HUES64 (cell line): ENCODE measurements around the gene UBQLN3. TPM values are rescaled to one million over a fixed set of nuclear protein-coding genes. Genes with fewer than 3 reads are reported as not detected.

Experiments used
- H3K27ac ChIP-seq: 2 replicates; pipeline ENCODE4 v1.7.0; 2013; ENCODE audit warnings: low read depth, low read length, inconsistent platforms
- H3K27me3 ChIP-seq: 2 replicates; pipeline ENCODE4 v1.6.1; 2013; ENCODE audit warnings: mild to moderate bottlenecking, low read length; ENCODE audit not compliant: insufficient read depth
- H3K36me3 ChIP-seq: 2 replicates; pipeline ENCODE4 v1.6.1; 2013; ENCODE audit warnings: mild to moderate bottlenecking, low read length; ENCODE audit not compliant: insufficient read depth
- H3K4me1 ChIP-seq: 2 replicates; pipeline ENCODE4 v1.6.1; 2013; ENCODE audit warnings: mild to moderate bottlenecking, low read length, moderate library complexity; ENCODE audit not compliant: insufficient read depth
- H3K4me3 ChIP-seq: 2 replicates; pipeline ENCODE4 v1.5.1; 2013; ENCODE audit warnings: mild to moderate bottlenecking, low read length, moderate library complexity
- H3K9ac ChIP-seq: 2 replicates; pipeline ENCODE4 v1.6.1; 2013; ENCODE audit warnings: mild to moderate bottlenecking, low read depth, low read length
- H3K9me3 ChIP-seq: 2 replicates; pipeline ENCODE4 v1.6.1; 2013; ENCODE audit warnings: low read depth, low read length; ENCODE audit not compliant: insufficient read depth
- WGBS: fragments of 150-250, 120-280 bp; methylation state at CpG from one replicate; pipeline ENCODE4 v1.1.7; 2013; ENCODE audit warnings: missing lambda C conversion rate; 5-methylcytosine and 5-hydroxymethylcytosine counted together
- polyA plus RNA-seq, 2 experiments: library from polyadenylated mRNA; stranded (reverse); fragments of 50-300 nt; gene quantifications; one replicate each; pipeline ENCODE4 v1.2.3, GENCODE V29; 2013

UBQLN3 gene
- not detected for polyA plus RNA-seq (2013, experiment 1 of 2)
- not detected for polyA plus RNA-seq (2013, experiment 2 of 2)

GRCh38 chr11:5509803-5510202 lies at the start of gene UBQLN3:
Gene UBQLN3, minus strand, starts transcription at chr11:5509957. Its CDS starts 399 bp downstream, at chr11:5509558.
- no peaks in the 10 kb centered on the region for H3K27me3 ChIP-seq
- H3K4me1 ChIP-seq = no peaks in the 10 kb centered on the region
- WGBS = 91% methylated on average over 4 of the region's 4 CpGs

GRCh38 chr11:5557751-5558150 lies 48.0 kb upstream of the UBQLN3 start:
- 68% methylated on average over 3 of the region's 3 CpGs for WGBS
- Histone ChIP-seq H3K36me3 (no peaks in the 10 kb centered on the region), H3K27ac (no peak overlapping the region), H3K4me1 (peaks cover 12% of the 10 kb centered on the region; the same call in 1 of the 2 replicates), H3K4me3 (no peak overlapping the region), H3K27me3 (no peaks in the 10 kb centered on the region), H3K9me3 (no peaks in the 10 kb centered on the region), H3K9ac (no peak overlapping the region)

More at GRCh38 chr11:5509803-5510202, at the start of gene UBQLN3:
- Histone ChIP-seq H3K9ac (no peak within 1 kb of the TSS), H3K27ac (no peak within 1 kb of the TSS), H3K36me3 (no peaks in the 10 kb centered on the region), H3K4me3 (no peak within 1 kb of the TSS), H3K9me3 (no peaks in the 10 kb centered on the region)

GRCh38 chr11:5556596-5557188 lies 46.9 kb upstream of the UBQLN3 start:
- 76% methylated on average over 3 of the region's 3 CpGs for WGBS
- Histone ChIP-seq H3K4me1 (peaks cover 12% of the 10 kb centered on the region; the same call in 1 of the 2 replicates), H3K9ac (no peak overlapping the region), H3K36me3 (no peaks in the 10 kb centered on the region), H3K9me3 (no peaks in the 10 kb centered on the region), H3K27ac (no peak overlapping the region), H3K4me3 (no peak overlapping the region), H3K27me3 (no peaks in the 10 kb centered on the region)

- Histone ChIP-seq H3K4me3 (no peak overlapping the region), H3K36me3 (no peaks in the 10 kb centered on the region), H3K4me1 (peaks cover 12% of the 10 kb centered on the region; the same call in 1 of the 2 replicates), H3K9me3 (no peaks in the 10 kb centered on the region), H3K27ac (no peak overlapping the region), H3K27me3 (no peaks in the 10 kb centered on the region), H3K9ac (no peak overlapping the region)
Measured at GRCh38 chr11:5553343-5553742, 43.6 kb upstream of the UBQLN3 start.

GRCh38 chr11:5550440-5551095 lies 40.8 kb upstream of the UBQLN3 start:
- Histone ChIP-seq H3K9ac (no peak overlapping the region), H3K27ac (no peak overlapping the region), H3K4me3 (no peak overlapping the region), H3K27me3 (no peaks in the 10 kb centered on the region), H3K36me3 (no peaks in the 10 kb centered on the region), H3K9me3 (no peaks in the 10 kb centered on the region), H3K4me1 (no peaks in the 10 kb centered on the region)
- 84% methylated on average over 4 of the region's 5 CpGs for WGBS

GRCh38 chr11:5548440-5548839 lies 38.7 kb upstream of the UBQLN3 start, which contains the start of gene OR52H1:
Gene OR52H1, minus strand, starts transcription at chr11:5548540. Its CDS starts 3,035 bp downstream, at chr11:5545505.
- Histone ChIP-seq H3K4me3 (no peak within 1 kb of the TSS), H3K4me1 (no peaks in the 10 kb centered on the region), H3K27me3 (no peaks in the 10 kb centered on the region), H3K36me3 (no peaks in the 10 kb centered on the region), H3K27ac (no peak within 1 kb of the TSS), H3K9me3 (no peaks in the 10 kb centered on the region), H3K9ac (no peak within 1 kb of the TSS)
- WGBS = no CpG with 5 or more reads among the region's 1 CpG

- Histone ChIP-seq H3K4me3 (no peak overlapping the region), H3K27me3 (no peaks in the 10 kb centered on the region), H3K4me1 (no peaks in the 10 kb centered on the region), H3K27ac (no peak overlapping the region), H3K9me3 (no peaks in the 10 kb centered on the region), H3K36me3 (no peaks in the 10 kb centered on the region), H3K9ac (no peak overlapping the region)
- WGBS = 100% methylated on average over 1 of the region's 1 CpG
Measured at GRCh38 chr11:5547982-5548381, 38.2 kb upstream of the UBQLN3 start.

GRCh38 chr11:5546457-5546856 lies 36.7 kb upstream of the UBQLN3 start:
- Histone ChIP-seq H3K27me3 (no peaks in the 10 kb centered on the region), H3K27ac (no peak overlapping the region), H3K4me1 (no peaks in the 10 kb centered on the region), H3K9ac (no peak overlapping the region), H3K4me3 (no peak overlapping the region), H3K36me3 (no peaks in the 10 kb centered on the region), H3K9me3 (no peaks in the 10 kb centered on the region)
- WGBS = 92% methylated on average over 3 of the region's 3 CpGs

- WGBS = no CpG with 5 or more reads among the region's 1 CpG
- Histone ChIP-seq H3K4me3 (no peak overlapping the region), H3K27ac (no peak overlapping the region), H3K36me3 (no peaks in the 10 kb centered on the region), H3K27me3 (no peaks in the 10 kb centered on the region), H3K4me1 (no peaks in the 10 kb centered on the region), H3K9ac (no peak overlapping the region), H3K9me3 (no peaks in the 10 kb centered on the region)
Measured at GRCh38 chr11:5541427-5541826, 31.7 kb upstream of the UBQLN3 start.

GRCh38 chr11:5536482-5536881 lies 26.7 kb upstream of the UBQLN3 start:
- Histone ChIP-seq H3K4me1 (no peaks in the 10 kb centered on the region), H3K4me3 (no peak overlapping the region), H3K9ac (no peak overlapping the region), H3K27ac (no peak overlapping the region), H3K27me3 (no peaks in the 10 kb centered on the region), H3K9me3 (no peaks in the 10 kb centered on the region), H3K36me3 (no peaks in the 10 kb centered on the region)

- H3K9ac ChIP-seq = no peak overlapping the region
- H3K4me1 ChIP-seq = no peaks in the 10 kb centered on the region
- no peak overlapping the region for H3K4me3 ChIP-seq
- no peaks in the 10 kb centered on the region for H3K27me3 ChIP-seq
- H3K36me3 ChIP-seq = no peaks in the 10 kb centered on the region
- H3K27ac ChIP-seq = no peak overlapping the region
- WGBS = no CpG with 5 or more reads among the region's 1 CpG
- H3K9me3 ChIP-seq = no peaks in the 10 kb centered on the region
Measured at GRCh38 chr11:5534046-5534445, 24.3 kb upstream of the UBQLN3 start.
